GM19463 (cell line): ENCODE data around the gene SUMO3.
A peak's percentile ranks its signal among the peaks of the same experiment; 100 is the strongest.

Experiments
- ATAC-seq: cut with Tn5 transposase; IDR thresholded peaks from one replicate; pipeline ENCODE4 v1.9.1; 2021; ENCODE audit warnings: mild to moderate bottlenecking, moderate library complexity; ENCODE audit not compliant: unreplicated experiment

The SUMO3 gene

DNA sequence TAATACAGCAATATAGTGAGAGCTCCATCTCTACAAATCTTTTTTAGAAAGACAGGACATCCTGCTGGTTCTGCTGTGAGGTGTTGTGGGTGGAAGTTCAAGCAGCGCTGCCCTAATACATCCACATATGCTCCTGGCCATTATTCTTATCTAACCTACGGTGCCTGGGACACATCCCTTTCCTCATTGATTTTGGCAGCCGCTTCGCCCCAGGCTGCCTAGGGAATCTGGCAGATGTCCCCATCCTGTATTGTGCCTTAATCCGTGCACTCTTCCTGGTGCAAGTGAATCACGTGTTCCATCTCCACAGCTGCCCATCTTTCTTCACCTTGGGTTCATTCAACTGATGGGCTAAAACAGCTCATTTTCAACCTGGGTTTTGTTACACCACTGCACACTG is 13.1 kb downstream of the SUMO3 start:
- ATAC-seq, result no peak

DNA sequence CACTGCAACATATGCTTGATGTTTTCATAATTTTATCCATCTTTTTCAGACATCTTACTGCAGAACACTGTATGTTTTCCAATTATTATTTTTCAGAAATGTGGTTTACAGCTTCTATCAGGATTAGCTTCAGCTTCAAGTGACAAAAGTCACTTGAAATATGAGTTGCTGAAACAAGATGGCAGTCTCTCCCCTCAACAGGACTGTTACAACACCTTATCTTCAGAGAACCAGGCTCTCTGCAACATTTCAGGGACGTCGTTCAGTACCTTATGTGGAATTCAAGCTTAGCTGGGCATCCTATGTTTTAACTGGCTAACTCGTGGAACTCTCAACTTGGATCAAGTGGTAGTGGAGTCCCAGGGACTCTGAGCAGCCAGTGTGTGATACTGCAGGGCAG is 14.2 kb downstream of the SUMO3 start:
- no peak for ATAC-seq

DNA sequence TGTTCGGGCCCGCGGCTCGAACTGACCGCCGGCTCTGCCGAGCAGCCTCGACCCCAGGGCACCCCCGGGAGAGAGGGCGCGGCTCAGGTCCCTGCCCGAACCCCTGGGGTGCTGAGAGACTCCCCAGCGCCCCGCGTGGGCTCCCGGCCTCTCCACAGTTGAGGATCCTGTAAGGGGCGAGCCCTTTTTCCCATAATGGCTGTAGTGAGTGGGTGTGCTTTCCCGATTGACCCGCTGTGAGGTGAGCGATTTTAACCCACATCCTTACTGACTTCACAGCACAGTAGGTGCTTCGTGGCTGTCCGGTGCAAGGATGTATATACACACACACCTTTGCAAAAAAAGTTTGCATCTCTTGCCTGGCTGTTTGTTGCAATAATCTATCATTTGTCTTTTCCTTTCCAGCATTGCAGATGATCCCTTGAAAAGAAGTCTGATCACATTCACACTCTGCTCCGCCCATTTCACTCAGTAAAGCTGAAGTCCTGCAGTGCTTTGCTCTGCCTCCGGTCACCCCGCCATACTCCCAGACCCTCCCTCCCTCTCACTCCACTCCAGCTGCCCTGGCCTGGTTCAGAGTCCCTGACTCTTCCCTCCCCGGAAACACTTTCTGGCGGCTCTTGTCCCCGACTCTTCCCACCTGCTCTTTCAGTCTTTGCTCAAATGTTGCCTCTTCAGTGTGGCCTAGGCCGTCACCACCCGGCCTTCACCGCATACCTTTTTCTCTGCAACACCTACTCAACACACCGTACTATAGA is 15.3 kb downstream of the SUMO3 start:
- no peak for ATAC-seq

DNA sequence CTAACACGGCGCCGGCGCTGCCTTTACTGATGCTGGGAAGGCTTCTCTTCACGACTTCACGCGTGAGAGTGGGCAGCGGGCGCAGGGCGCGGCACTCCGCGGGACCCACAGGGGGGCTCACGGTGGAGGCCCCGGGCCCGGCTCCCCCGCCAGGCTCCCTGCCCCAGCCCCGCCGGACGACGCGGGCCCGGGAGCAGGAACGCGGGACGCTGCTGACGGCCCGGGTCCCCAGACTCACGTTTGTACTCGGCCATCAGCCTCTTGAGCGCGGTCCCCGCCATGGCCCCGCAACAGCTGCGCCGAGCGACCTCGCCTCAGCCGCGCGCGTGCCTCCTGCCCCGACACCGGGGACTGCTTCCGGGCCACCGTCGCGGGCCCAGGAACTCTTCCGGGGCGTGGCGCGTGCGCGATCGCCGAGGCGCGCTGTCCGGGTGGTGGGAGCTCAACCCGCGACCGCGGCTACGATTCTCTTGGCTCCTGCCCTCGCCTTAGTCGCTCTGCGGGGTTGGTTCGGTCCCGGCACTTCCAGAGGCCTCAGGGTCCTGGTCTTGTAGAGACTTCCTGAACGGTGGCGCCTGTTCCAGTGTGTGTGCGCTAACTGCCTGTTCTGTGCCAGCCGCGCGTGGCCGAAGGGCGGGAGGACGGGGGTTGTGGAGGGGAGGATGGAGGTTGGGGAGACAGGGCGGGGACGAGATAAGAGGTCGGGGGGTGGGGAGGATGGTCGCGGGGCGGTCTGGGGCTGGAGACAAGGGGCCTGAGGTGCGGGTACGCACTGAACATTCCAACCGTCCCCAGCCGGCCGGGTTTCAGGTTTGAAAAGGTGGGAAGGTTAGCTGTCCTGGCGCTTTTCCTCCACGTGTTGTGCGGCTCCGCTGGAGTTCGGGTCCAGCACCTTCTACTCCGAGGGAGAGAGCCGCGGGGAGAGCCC is 16.1 kb downstream of the SUMO3 start, which contains the start of gene UBE2G2:
TSS of gene UBE2G2 (minus strand) at position 353 of the 928 bp plus-strand sequence. CDS start at position 281, 72 bp downstream.
- peak; percentile 77 for ATAC-seq

DNA sequence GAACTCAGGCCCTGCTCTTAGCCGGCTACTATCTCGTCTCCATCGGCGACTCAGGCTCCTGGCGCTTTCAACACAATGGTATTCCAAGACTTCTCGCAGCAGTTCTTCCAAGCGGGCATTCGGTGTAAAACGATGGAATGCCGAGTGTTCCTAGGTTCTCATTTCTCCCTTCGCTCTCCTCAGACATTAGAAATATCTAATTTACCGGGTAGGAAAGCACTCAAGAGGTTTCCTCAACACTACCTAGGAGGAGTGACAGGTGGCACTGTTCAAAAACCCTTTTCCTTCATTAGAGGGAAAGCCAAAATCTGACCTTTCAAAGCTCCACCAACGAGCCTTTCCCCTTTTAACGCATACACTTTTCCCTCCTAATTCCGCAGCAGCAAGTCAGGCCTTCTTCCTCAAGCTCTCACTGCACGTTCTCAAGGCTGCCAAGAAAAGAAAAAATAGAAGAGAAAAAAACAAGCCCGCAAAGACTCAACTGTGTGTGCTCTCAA is 16.8 kb downstream of the SUMO3 start:
- no peak for ATAC-seq

DNA sequence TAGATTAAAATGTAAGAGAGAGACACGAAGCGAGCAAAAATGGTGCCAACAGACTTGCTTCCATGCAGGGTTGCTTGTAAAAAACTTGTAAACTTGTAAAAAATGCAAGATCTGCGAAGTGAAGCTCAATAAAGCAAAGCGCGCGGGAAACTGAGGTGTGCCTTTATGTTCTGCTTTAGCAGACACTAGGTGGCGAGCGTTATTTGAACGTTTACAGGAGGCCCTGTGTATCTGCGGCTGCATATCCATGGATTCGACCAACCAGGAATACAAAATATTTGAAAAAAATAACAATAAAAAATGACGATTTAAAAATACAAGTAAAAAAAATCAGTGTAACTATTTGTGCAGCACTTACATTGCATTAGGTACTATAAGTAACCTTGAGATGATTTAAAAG is 17.8 kb downstream of the SUMO3 start:
- ATAC-seq, result no peak

DNA sequence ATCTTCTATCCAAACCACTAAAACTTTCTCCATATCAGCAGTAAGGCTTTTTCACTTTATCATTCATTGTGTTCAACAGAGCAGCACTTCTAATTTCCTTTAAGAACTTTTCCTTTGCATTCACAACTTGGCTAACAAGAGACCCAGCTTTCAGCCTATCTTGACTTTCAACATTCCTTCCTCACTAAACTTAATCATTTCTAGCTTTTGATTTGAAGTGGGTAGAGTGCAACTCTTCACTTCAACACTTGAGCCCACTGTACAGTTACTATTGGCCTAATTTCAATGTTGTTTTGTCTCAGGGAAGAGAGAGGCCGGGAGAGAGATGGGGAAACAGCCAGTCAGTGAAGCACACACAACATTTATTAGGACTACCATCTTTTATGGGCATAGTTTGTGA is 18.2 kb downstream of the SUMO3 start:
- no peak for ATAC-seq

DNA sequence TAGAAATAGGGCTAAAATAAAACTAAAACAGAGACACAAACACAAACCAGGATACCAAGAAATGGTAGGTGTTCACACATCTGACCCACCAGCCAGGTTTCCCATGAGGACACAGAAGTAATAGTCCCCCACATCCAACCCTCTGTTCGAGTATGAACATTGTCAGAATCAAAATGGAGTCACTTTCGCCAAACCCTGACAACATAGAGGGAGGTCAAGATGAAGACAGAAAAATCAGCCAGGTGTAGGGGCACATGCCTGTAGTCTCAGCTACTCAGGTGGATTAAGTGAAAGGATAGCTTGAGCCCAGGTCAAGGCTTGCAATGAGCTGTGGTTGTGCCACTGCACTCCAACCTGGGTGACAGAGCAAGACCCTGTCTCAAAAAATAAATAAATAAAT is 20.1 kb downstream of the SUMO3 start:
- ATAC-seq, result no peak

DNA sequence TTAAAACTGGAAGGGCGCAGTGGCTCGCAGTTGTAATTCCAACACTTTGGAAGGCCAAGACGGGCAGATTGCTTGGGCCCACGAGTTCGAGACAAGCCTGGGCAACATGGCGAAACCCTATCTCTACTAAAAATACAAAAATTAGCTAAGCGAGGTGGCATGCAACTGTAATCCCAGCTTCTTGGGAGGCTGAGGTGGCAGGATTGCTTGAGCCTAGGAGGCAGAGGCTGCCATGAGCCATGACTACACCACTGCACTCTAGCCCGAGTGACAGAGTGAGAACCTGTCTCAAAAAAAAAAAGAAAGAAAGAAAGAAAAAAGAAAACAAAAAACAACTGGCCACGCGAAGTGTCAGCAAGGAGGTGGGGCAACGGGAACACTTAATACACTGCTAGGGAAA is 22.5 kb downstream of the SUMO3 start:
- no peak for ATAC-seq

DNA sequence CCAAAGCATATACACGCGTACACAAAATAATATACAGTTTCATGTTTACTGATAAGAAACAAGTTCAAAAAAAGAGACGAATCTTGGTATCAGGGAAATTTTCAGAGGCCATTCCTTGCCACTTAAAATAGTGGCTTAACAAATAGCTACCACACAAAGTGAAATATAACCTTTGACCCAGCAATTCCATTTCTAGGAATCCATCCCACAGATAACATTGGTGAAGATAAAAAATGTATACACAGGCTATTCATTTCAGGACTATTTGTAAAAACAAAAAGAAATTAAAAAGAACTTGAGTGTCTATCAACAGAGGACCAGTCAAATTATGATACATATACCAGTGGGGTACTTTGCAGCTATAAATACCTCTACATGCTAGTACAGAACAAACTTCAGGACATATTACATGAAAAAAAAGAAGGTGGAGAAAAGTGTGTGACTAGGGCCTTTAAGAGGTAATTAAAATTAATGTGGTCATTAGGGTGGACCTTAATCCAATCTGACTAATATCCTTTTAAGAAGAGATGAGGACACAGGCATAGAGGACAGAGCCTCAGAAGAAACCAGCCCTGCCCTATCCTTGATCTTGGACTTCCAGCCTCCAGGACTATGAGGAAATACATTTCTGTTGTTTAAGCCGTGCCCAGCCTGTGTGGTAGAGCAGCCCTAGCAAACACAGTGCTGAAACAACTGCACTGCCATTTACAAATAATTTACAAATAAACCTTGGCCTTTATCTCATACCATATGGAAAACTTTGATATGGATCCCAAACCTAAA is 24.1 kb downstream of the SUMO3 start:
- no peak for ATAC-seq

DNA sequence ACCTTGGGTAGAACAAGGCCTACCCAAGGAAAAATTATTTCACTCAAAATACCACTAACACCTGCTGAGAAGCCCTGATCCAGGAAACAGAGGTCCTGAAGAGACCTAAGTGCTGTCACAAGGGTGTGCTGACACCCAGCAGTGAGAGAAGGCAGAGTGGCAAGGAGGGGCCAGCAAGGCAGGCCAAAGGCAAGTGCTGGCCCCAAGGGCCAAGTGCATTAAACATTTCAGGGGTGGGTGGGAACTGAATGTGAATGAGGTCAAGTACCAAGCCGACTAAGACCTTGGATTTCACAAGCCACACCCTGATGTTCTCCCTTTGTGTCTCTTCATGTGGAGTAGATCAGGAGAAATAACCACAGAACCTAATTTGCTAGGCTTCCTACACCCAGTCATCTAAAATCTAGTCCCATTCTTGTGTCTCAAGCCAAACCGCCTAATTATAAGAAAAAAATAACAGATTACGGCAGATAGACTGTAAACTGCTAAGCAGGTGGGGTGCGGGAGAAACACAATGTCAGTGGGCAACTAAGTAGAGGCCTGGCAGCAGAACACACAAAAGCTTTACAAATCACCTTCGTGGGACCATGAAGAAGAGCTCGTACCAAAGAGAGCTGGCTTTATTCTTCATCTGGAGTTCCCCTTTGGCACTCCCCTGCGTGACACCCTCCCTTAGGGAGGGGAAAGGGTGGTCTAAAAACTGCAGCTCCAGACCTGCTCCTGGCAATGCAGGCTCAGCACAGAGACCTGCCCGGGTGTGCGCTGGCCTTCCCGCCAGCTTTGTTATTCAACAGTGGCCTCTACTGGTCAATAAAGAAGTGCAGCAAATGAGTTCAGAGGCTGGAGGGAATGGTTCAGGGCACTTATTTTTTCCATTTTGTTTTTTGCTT is 24.9 kb downstream of the SUMO3 start:
- ATAC-seq, result no peak

DNA sequence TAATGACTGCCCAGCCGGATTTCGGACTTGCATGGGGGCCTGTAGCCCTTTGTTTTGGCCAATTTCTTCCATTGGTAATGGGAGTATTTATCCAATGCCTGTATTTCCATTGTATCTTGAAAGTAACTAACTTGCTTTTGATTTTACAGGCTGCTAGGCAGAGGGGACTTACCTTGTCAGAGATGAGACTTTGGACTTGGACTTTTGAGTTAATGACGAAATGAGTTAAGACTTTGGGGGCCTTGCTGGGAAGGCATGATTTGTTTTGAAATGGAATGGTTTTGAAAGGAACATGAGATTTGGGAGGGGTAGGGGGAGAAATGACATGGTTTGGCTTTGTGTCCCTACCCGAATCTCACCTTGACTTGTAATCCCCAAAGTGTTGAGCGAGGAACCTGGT is 25.9 kb downstream of the SUMO3 start:
- no peak for ATAC-seq

DNA sequence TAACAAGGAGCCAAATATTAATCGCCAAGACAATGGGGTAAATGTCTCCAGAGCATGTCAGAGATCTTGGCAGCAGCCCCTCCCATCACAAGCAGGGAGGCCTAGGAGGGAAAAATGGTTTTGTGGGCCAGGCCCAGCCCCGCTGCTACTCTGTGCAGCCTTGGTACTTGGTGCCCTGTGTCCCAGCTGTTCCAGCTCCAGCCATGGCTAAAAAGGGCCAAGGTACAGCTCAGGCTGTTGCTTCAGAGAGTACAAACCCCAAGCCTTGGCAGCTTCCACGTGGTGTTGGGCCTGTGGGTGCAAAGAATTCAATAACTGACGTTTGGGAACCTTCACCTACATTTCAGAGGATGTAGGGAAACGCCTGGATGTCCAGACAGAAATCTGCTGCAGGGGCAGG is 26.6 kb downstream of the SUMO3 start:
- no peak for ATAC-seq

DNA sequence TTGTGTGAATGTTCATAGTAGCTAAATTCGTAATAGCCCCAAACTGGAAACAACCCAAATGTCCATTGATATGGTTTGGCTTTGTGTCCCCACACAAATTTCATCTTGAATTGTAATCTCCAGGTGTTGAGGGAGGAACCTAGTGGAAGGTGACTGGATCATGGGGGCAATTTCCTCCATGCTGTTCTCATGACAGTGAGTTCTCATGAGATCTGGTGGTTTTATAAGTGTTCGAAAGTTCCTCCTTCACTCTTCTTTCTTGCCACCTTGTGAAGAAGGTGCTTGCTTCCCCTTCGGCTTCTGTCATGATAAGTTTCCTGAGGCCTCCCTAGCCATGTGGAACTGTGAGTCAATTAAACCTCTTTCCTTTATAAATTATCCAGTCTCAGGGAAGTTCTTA is 27.5 kb downstream of the SUMO3 start:
- ATAC-seq, result no peak

DNA sequence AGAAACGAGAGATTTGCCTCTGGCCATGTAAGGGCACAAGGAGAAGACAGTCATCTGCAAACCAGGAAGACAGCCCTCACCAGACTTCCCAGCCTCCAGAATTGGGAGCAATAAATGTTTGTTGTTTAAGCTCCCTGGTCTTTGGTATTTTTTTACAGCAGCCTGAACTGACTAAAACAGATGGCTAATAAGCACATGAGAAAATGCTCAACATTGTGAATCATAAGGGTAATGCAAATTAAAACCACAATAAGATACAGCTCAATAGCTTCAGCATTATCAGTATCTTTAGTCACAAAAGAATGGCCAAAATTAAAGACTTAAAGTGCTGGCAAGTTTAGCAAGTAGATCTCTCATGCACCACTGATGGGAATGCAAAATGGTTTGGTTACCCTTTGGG is 28.0 kb downstream of the SUMO3 start:
- ATAC-seq, result no peak

DNA sequence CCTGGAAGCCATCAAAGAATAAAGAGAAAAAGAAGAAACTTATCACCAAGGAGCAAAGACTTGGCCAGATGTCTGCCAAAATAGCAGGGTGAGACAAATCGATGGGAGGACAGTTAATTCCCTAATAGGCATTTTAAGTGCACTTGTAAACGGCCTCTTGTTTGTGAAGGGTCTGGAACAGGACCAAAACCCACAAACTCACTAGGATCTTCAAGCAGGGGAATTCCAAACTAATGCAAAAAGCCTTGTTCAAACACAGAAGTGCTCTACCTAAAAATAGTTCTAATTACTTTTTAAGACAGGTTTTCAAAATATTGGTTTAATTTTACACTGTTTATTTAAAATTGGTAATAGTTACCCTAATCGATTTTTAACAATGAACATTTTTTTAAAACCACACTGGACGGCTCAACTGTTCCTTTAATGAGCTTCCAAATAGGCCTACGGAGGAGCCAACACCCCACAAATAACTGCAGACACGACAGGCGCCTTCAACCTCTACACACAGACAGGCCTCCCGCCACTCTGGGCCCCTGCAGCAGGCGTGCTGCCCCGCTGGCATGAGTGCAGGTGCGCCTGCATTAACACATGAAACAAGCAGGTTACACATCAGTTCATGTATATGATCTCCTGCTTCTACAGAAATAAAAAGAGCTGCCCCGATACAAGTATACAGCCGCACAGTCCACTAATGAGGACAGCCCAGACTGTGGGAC is 32.1 kb downstream of the SUMO3 start:
- no peak for ATAC-seq

DNA sequence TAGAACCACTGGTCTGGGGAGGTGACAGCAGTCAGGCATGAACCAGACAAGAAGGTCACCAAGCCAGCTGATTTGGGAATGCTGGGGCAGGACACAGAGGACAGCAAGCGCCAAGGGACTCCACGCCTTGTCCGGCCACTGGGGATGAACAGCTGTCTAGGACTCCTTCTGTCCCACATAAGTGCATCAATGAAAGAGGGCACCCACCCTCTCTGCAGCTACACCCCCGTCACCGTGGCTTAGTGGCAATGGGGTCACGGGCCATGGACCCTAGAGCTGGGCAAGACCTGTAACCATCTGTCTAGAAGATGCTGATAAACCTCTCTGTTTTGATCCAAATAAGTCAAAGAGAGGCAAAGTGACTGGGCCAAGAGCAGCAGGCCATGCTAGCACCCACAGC is 33.1 kb downstream of the SUMO3 start:
- no peak for ATAC-seq

DNA sequence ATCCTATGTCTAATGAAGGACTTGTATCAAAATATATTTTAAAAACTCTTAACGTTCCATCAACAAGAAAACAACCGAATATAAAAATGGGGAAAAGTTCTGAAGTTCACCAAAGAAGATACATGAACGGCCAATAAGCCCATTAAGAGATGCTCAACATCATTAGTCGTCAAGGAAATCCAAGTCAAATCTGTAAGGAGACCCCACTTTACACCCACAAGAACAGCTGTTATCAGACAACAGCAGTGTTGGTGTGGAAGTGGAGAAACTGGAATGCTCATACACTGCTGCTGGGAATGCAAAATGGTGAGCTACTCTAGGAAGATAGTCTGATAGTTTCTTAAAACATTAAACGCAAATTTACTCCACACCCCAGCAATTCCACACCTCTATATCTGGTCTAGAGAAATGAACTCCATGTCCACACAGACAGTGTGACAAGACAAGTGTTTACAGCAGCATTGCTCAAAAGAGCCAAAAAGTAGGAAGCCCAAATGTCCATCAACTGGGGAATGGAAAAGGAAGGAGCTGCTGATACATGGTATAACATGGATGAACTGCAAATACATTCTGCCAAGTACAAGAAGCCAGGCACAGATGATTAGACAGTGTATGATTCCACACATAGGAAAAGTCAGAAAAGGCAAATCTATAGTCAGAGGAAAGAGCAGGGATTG is 34.7 kb downstream of the SUMO3 start:
- ATAC-seq, result no peak
